Left cardiac atrium (tissue), 4 donors: Measurements from ENCODE around the gene SECISBP2L. TPM values are rescaled to one million over a fixed set of nuclear protein-coding genes. Genes with fewer than 3 reads are reported as not detected.

Experiments
- ATAC-seq, 2 donors: fragments of 200-7000 bp; cut with Tn5 transposase; one replicate each; pipeline ENCODE4 v1.9.1; 2020; ENCODE audit warnings: mild to moderate bottlenecking in 2 of 2, moderate library complexity in 2 of 2
- DNase-seq: peaks from one replicate; pipeline ENCODE4 v3.0.0-alpha.2; 2020
- intact Hi-C, 2 donors: fragments of 100-400 bp; cut with DNase I; formaldehyde crosslinking; loops; one replicate each; pipeline versions ENCODE4 v1.14.1 to v1.15.1; 2022 to 2023
- total RNA-seq, 2 donors: library from RNA; stranded (reverse); fragmentation: NEBNext Ultra II Directional; extraction: Animal tissue kit (Norgen Biotek cat#: 25700); gene quantifications; one replicate each; pipeline ENCODE4 v1.2.1, GENCODE V29; 2021
- donor health status: DM: no; HTN: yes; CAD: no.
- donor health status: DM: no; HTN: yes; CAD: no; lungs with severe emphysema.
- donor health status: DM: yes; HTN: yes; CAD: no.
- donor health status: Dilated cardiomyopathy.

SECISBP2L gene
- total RNA-seq, 2 donors from 2014 or later = 30.5 to 35.0 TPM

- DNase-seq (no peak), ATAC-seq (peak; percentile 19 to 53)
- intact Hi-C loops = no loop called here
These were observed 17.4 kb upstream of the SECISBP2L start for GRCh38 chr15:49063402-49064280.

- ATAC-seq (no peak), DNase-seq (no peak)
- intact Hi-C loops = no loop called here
These were observed 16.7 kb upstream of the SECISBP2L start for GRCh38 chr15:49062900-49063299.

GRCh38 chr15:49060710-49061495 lies 14.7 kb upstream of the SECISBP2L start:
- no peak for ATAC-seq
- DNase-seq = no peak
- intact Hi-C loops = no loop called here

- no peak for DNase-seq
- intact Hi-C loops = no loop called here
- no peak for ATAC-seq
These were observed 13.2 kb upstream of the SECISBP2L start for GRCh38 chr15:49059491-49059890.

- DNase-seq = no peak
- intact Hi-C loops = no loop called here
- ATAC-seq = no peak
These were observed 12.3 kb upstream of the SECISBP2L start for GRCh38 chr15:49058559-49058958.

GRCh38 chr15:49055630-49056029 lies 9.4 kb upstream of the SECISBP2L start:
- ATAC-seq (peak in 1 of 2 donors; percentile 43), DNase-seq (no peak)
- intact Hi-C loops = no loop called here

GRCh38 chr15:49052662-49053061 lies 6.4 kb upstream of the SECISBP2L start:
- no peak for DNase-seq
- intact Hi-C loops = no loop called here

GRCh38 chr15:49047456-49047855 lies 1.2 kb upstream of the SECISBP2L start:
- ATAC-seq = no peak
- intact Hi-C loops = loop anchor here in 1 of 2 donors (5.0 to 10.0 kb wide), 2 partner anchors 100 to 377 kb away; partner anchors contain the start of gene FGF7
- DNase-seq = no peak

More at GRCh38 chr15:49052662-49053061, 6.4 kb upstream of the SECISBP2L start:
- no peak for ATAC-seq

GRCh38 chr15:49045751-49046219 lies 461 bp downstream of the SECISBP2L start:
- DNase-seq = no peak
- intact Hi-C loops = loop anchor here in 1 of 2 donors (5.0 to 10.0 kb wide), 2 partner anchors 102 to 379 kb away; partner anchors contain the start of gene FGF7
- ATAC-seq = peak; percentile 43 to 63

- intact Hi-C loops = loop anchor here in 1 of 2 donors (5.0 to 10.0 kb wide), 2 partner anchors 102 to 380 kb away; partner anchors contain the start of gene FGF7
- ATAC-seq (no peak), DNase-seq (no peak)
These were observed 1.3 kb downstream of the SECISBP2L start for GRCh38 chr15:49044766-49045606.

GRCh38 chr15:49044002-49044401 lies 2.2 kb downstream of the SECISBP2L start:
- intact Hi-C loops = loop anchor here in 1 of 2 donors (10.0 kb wide), 1 partner anchor 381 kb away; the partner anchor contains the start of gene FGF7
- DNase-seq = no peak
- ATAC-seq = no peak

- DNase-seq (no peak), ATAC-seq (no peak)
- intact Hi-C loops = loop anchor here in 1 of 2 donors (10.0 kb wide), 1 partner anchor 383 kb away; the partner anchor contains the start of gene FGF7
These were observed 4.1 kb downstream of the SECISBP2L start for GRCh38 chr15:49042165-49042564.

- intact Hi-C loops = loop anchor here in 1 of 2 donors (10.0 kb wide), 1 partner anchor 383 kb away; the partner anchor contains the start of gene FGF7
- DNase-seq = no peak
- no peak for ATAC-seq
These were observed 4.8 kb downstream of the SECISBP2L start for GRCh38 chr15:49041426-49041825.

GRCh38 chr15:49040151-49040550 lies 6.1 kb downstream of the SECISBP2L start:
- DNase-seq (no peak), ATAC-seq (no peak)
- intact Hi-C loops = loop anchor here in 1 of 2 donors (10.0 kb wide), 1 partner anchor 385 kb away; the partner anchor contains the start of gene FGF7

GRCh38 chr15:49038382-49038781 lies 7.9 kb downstream of the SECISBP2L start:
- intact Hi-C loops = no loop called here
- ATAC-seq (no peak), DNase-seq (no peak)

- no peak for DNase-seq
- no peak for ATAC-seq
- intact Hi-C loops = no loop called here
These were observed 8.7 kb downstream of the SECISBP2L start for GRCh38 chr15:49037546-49037940.

GRCh38 chr15:49036650-49037545 lies 9.3 kb downstream of the SECISBP2L start:
- intact Hi-C loops = no loop called here
- no peak for ATAC-seq
- no peak for DNase-seq

- intact Hi-C loops = no loop called here
- ATAC-seq = no peak
- DNase-seq = no peak
These were observed 10.4 kb downstream of the SECISBP2L start for GRCh38 chr15:49035825-49036224.
